HL-60 (cell line): ENCODE data around the gene SKI.

ENCODE experiments used
- POLR2AphosphoS5 ChIP-seq: IDR thresholded peaks from 2 replicates; pipeline ENCODE4 v1.6.1; 2012; ENCODE audit warnings: low read depth
- TF ChIP-seq, protein P1 (sequence below): IDR thresholded peaks from one replicate; pipeline ENCODE4 v1.5.1; 2011; ENCODE audit warnings: low read length, control low read depth, inconsistent platforms; ENCODE audit not compliant: insufficient read depth

DNA sequence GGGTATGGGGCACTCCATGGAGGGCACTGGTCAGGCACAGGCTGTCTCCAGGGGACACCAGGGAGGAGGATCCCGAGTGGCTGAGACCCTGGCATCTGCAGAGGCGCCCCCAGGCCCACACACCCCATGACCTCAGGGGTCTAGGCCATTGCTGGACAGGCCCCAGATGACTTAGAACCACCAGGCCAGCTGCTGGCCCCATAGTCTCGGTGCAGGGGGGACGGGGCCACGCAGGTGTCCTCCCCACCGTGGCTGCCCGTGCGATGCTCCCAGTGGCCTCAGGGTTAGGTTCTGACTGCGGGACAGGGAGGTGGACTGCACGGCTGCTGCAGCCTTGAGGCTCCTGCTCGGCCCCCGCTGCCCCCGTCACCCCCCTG lies 119.3 kb downstream of the SKI start:
- TF ChIP-seq, protein P1, sequence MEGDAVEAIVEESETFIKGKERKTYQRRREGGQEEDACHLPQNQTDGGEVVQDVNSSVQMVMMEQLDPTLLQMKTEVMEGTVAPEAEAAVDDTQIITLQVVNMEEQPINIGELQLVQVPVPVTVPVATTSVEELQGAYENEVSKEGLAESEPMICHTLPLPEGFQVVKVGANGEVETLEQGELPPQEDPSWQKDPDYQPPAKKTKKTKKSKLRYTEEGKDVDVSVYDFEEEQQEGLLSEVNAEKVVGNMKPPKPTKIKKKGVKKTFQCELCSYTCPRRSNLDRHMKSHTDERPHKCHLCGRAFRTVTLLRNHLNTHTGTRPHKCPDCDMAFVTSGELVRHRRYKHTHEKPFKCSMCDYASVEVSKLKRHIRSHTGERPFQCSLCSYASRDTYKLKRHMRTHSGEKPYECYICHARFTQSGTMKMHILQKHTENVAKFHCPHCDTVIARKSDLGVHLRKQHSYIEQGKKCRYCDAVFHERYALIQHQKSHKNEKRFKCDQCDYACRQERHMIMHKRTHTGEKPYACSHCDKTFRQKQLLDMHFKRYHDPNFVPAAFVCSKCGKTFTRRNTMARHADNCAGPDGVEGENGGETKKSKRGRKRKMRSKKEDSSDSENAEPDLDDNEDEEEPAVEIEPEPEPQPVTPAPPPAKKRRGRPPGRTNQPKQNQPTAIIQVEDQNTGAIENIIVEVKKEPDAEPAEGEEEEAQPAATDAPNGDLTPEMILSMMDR: no peak
- no peak for TF ChIP-seq POLR2AphosphoS5
